Mesendoderm (in vitro differentiated cells): ENCODE results near the gene SETD7.

ENCODE experiments used
- DNase-seq: peaks from one replicate; pipeline ENCODE4 v3.0.0; 2013
- H2AK5ac ChIP-seq: 2 replicates; pipeline ENCODE4 v1.6.1; 2013; ENCODE audit warnings: low read length, inconsistent platforms
- H2BK120ac ChIP-seq: 2 replicates; pipeline ENCODE4 v1.6.1; 2013; ENCODE audit warnings: low read depth, mild to moderate bottlenecking, low read length, moderate library complexity, mixed read lengths
- H2BK15ac ChIP-seq: replicated peaks from 2 replicates; pipeline ENCODE4 v1.6.1; 2013; ENCODE audit warnings: low read depth, mild to moderate bottlenecking, moderate library complexity
- H2BK5ac ChIP-seq: 2 replicates; pipeline ENCODE4 v1.6.1; 2013; ENCODE audit warnings: low read length, inconsistent platforms
- H3K18ac ChIP-seq: 2 replicates; pipeline ENCODE4 v1.6.1; 2013; ENCODE audit warnings: mild to moderate bottlenecking, low read length, mixed read lengths
- H3K23ac ChIP-seq: one replicate; pipeline ENCODE4 v1.6.1; 2013; ENCODE audit warnings: low read length
- H3K27ac ChIP-seq: 2 replicates; pipeline ENCODE4 v1.5.1; 2013; ENCODE audit warnings: low read depth, mild to moderate bottlenecking, inconsistent platforms, low read length, moderate library complexity
- H3K27me3 ChIP-seq: 2 replicates; pipeline ENCODE4 v1.6.1; 2013; ENCODE audit warnings: low read length, control low read depth, mild to moderate bottlenecking, inconsistent platforms; ENCODE audit not compliant: insufficient read depth, poor library complexity
- H3K36me3 ChIP-seq: 2 replicates; pipeline ENCODE4 v1.6.1; 2013; ENCODE audit warnings: low read length, inconsistent platforms; ENCODE audit not compliant: control insufficient read depth, insufficient read depth
- H3K4ac ChIP-seq: one replicate; pipeline ENCODE4 v1.6.1; 2013; ENCODE audit warnings: low read depth, mild to moderate bottlenecking, low read length, moderate library complexity
- H3K4me1 ChIP-seq: 2 replicates; pipeline ENCODE4 v1.6.1; 2013; ENCODE audit warnings: low read depth, low read length, inconsistent platforms; ENCODE audit not compliant: control insufficient read depth
- H3K4me2 ChIP-seq: 2 replicates; pipeline ENCODE4 v1.6.1; 2013; ENCODE audit warnings: low read length
- H3K4me3 ChIP-seq: 2 replicates; pipeline ENCODE4 v1.5.1; 2013; ENCODE audit warnings: mild to moderate bottlenecking, low read length
- H3K56ac ChIP-seq: one replicate; pipeline ENCODE4 v1.6.1; 2013; ENCODE audit warnings: low read length
- H3K79me1 ChIP-seq: 2 replicates; pipeline ENCODE4 v1.6.1; 2013; ENCODE audit warnings: low read length, inconsistent platforms
- H3K79me2 ChIP-seq: 2 replicates; pipeline ENCODE4 v1.6.1; 2013; ENCODE audit warnings: mild to moderate bottlenecking, low read length; ENCODE audit not compliant: control insufficient read depth, insufficient read depth
- H3K9ac ChIP-seq: 2 replicates; pipeline ENCODE4 v1.6.1; 2013; ENCODE audit warnings: low read length, inconsistent platforms
- H4K5ac ChIP-seq: one replicate; pipeline ENCODE4 v1.6.1; 2013; ENCODE audit warnings: low read length
- H4K8ac ChIP-seq: one replicate; pipeline ENCODE4 v1.6.1; 2013; ENCODE audit warnings: low read depth, mild to moderate bottlenecking, control low read depth, low read length, moderate library complexity
- WGBS: extraction: QIAGEN DNeasy Blood & Tissue Kit; methylation state at CpG from one replicate; pipeline ENCODE4 v1.1.7; 2013; ENCODE audit warnings: low lambda C conversion rate, missing lambda C conversion rate; ENCODE audit not compliant: insufficient coverage; ENCODE audit errors: extremely low coverage; 5-methylcytosine and 5-hydroxymethylcytosine counted together

Gene SETD7

GRCh38 chr4:139488442-139488841 lies 67.6 kb downstream of the SETD7 start:
- no peak overlapping the region for H3K4me3 ChIP-seq
- no CpG with 5 or more reads among the region's 3 CpGs for WGBS
- H2BK15ac ChIP-seq: no peak overlapping the region
- no peak overlapping the region for H3K4ac ChIP-seq
- no peak overlapping the region for H2BK5ac ChIP-seq
- no peaks in the 10 kb centered on the region for H3K4me1 ChIP-seq
- H4K8ac ChIP-seq: no peak overlapping the region
- no peak overlapping the region for H3K9ac ChIP-seq
- no peaks in the 10 kb centered on the region for H3K36me3 ChIP-seq
- peaks cover 2% of the 10 kb centered on the region for H3K27me3 ChIP-seq
- H3K27ac ChIP-seq: no peak overlapping the region
- H3K79me2 ChIP-seq: no peaks in the 10 kb centered on the region
- H3K23ac ChIP-seq: no peak overlapping the region
- no peak overlapping the region for H2AK5ac ChIP-seq
- H4K5ac ChIP-seq: no peak overlapping the region
- H3K18ac ChIP-seq: no peak overlapping the region
- H3K4me2 ChIP-seq: no peak overlapping the region
- no peaks in the 10 kb centered on the region for H3K79me1 ChIP-seq
- no peak overlapping the region for H3K56ac ChIP-seq
- H2BK120ac ChIP-seq: no peak overlapping the region
- DNase-seq: no peak

GRCh38 chr4:139484783-139485311 lies 71.2 kb downstream of the SETD7 start:
- no peak overlapping the region for H4K8ac ChIP-seq
- H3K79me2 ChIP-seq: no peaks in the 10 kb centered on the region
- no peak overlapping the region for H2BK5ac ChIP-seq
- H2BK15ac ChIP-seq: no peak overlapping the region
- DNase-seq: no peak
- no peaks in the 10 kb centered on the region for H3K79me1 ChIP-seq
- H3K27ac ChIP-seq: no peak overlapping the region
- H3K27me3 ChIP-seq: peaks cover 2% of the 10 kb centered on the region
- no peak overlapping the region for H3K56ac ChIP-seq
- H3K4me3 ChIP-seq: no peak overlapping the region
- H3K4me1 ChIP-seq: no peaks in the 10 kb centered on the region
- H3K9ac ChIP-seq: no peak overlapping the region
- H3K36me3 ChIP-seq: no peaks in the 10 kb centered on the region
- H2BK120ac ChIP-seq: no peak overlapping the region
- no peak overlapping the region for H3K4me2 ChIP-seq
- H3K23ac ChIP-seq: no peak overlapping the region
- no peak overlapping the region for H4K5ac ChIP-seq
- H2AK5ac ChIP-seq: no peak overlapping the region
- H3K4ac ChIP-seq: no peak overlapping the region
- no CpG with 5 or more reads among the region's 11 CpGs for WGBS
- H3K18ac ChIP-seq: no peak overlapping the region

GRCh38 chr4:139483000-139483399 lies 73.0 kb downstream of the SETD7 start:
- no peak overlapping the region for H2BK120ac ChIP-seq
- H3K4ac ChIP-seq: no peak overlapping the region
- no peak overlapping the region for H3K18ac ChIP-seq
- H3K9ac ChIP-seq: no peak overlapping the region
- H3K4me2 ChIP-seq: no peak overlapping the region
- H3K27ac ChIP-seq: no peak overlapping the region
- H2AK5ac ChIP-seq: no peak overlapping the region
- no peak overlapping the region for H2BK5ac ChIP-seq
- no peak overlapping the region for H2BK15ac ChIP-seq
- peaks cover 2% of the 10 kb centered on the region for H3K27me3 ChIP-seq
- no peaks in the 10 kb centered on the region for H3K4me1 ChIP-seq
- no peak overlapping the region for H3K23ac ChIP-seq
- no peaks in the 10 kb centered on the region for H3K79me2 ChIP-seq
- no peak overlapping the region for H3K4me3 ChIP-seq
- H3K79me1 ChIP-seq: no peaks in the 10 kb centered on the region
- H3K56ac ChIP-seq: no peak overlapping the region
- WGBS: no CpG with 5 or more reads among the region's 3 CpGs
- no peak overlapping the region for H4K5ac ChIP-seq
- no peak for DNase-seq
- H3K36me3 ChIP-seq: no peaks in the 10 kb centered on the region
- H4K8ac ChIP-seq: no peak overlapping the region

- Histone ChIP-seq H3K27me3 (no peaks in the 10 kb centered on the region), H3K79me2 (no peaks in the 10 kb centered on the region), H3K79me1 (no peaks in the 10 kb centered on the region), H3K4me2 (no peak overlapping the region), H3K4me1 (no peaks in the 10 kb centered on the region), H2BK5ac (no peak overlapping the region), H4K5ac (no peak overlapping the region), H2AK5ac (no peak overlapping the region), H3K23ac (no peak overlapping the region), H3K18ac (no peak overlapping the region), H3K36me3 (no peaks in the 10 kb centered on the region), H3K4ac (no peak overlapping the region), H3K56ac (no peak overlapping the region), H2BK15ac (no peak overlapping the region), H3K27ac (no peak overlapping the region), H2BK120ac (no peak overlapping the region), H4K8ac (no peak overlapping the region), H3K4me3 (no peak overlapping the region), H3K9ac (no peak overlapping the region)
- no CpG with 5 or more reads among the region's 1 CpG for WGBS
- DNase-seq: no peak
Observed at GRCh38 chr4:139481465-139481864, 74.6 kb downstream of the SETD7 start.

GRCh38 chr4:139476363-139476762 lies 79.7 kb downstream of the SETD7 start:
- H3K18ac ChIP-seq: no peak overlapping the region
- WGBS: no CpG with 5 or more reads among the region's 4 CpGs

GRCh38 chr4:139472852-139473251 lies 83.2 kb downstream of the SETD7 start:
- DNase-seq: no peak
- peaks cover 3% of the 10 kb centered on the region for H3K36me3 ChIP-seq
- WGBS: no CpG with 5 or more reads among the region's 3 CpGs
- no peak overlapping the region for H3K4ac ChIP-seq
- no peaks in the 10 kb centered on the region for H3K27me3 ChIP-seq
- H3K23ac ChIP-seq: no peak overlapping the region
- no peak overlapping the region for H3K56ac ChIP-seq
- peaks cover 5% of the 10 kb centered on the region for H3K79me2 ChIP-seq
- no peak overlapping the region for H3K4me3 ChIP-seq
- H3K18ac ChIP-seq: no peak overlapping the region
- no peak overlapping the region for H3K27ac ChIP-seq
- no peaks in the 10 kb centered on the region for H3K4me1 ChIP-seq
- no peak overlapping the region for H2AK5ac ChIP-seq
- H2BK15ac ChIP-seq: no peak overlapping the region
- no peak overlapping the region for H2BK5ac ChIP-seq
- H3K9ac ChIP-seq: no peak overlapping the region
- H3K4me2 ChIP-seq: no peak overlapping the region
- H4K5ac ChIP-seq: no peak overlapping the region
- H2BK120ac ChIP-seq: no peak overlapping the region
- no peak overlapping the region for H4K8ac ChIP-seq
- peaks cover 11% of the 10 kb centered on the region for H3K79me1 ChIP-seq

More at GRCh38 chr4:139476363-139476762, 79.7 kb downstream of the SETD7 start:
- Histone ChIP-seq H3K79me1 (peaks cover 2% of the 10 kb centered on the region), H4K8ac (no peak overlapping the region), H4K5ac (no peak overlapping the region), H3K4ac (no peak overlapping the region), H3K4me2 (no peak overlapping the region), H3K23ac (no peak overlapping the region), H3K9ac (no peak overlapping the region), H3K56ac (no peak overlapping the region), H3K36me3 (peaks cover 3% of the 10 kb centered on the region), H3K79me2 (no peaks in the 10 kb centered on the region), H2BK5ac (no peak overlapping the region), H2BK120ac (no peak overlapping the region), H3K27me3 (no peaks in the 10 kb centered on the region), H3K4me1 (no peaks in the 10 kb centered on the region), H3K27ac (no peak overlapping the region), H2AK5ac (no peak overlapping the region), H3K4me3 (no peak overlapping the region), H2BK15ac (no peak overlapping the region)
- DNase-seq: no peak
